ENCODE data around the gene AEBP1.

DNA sequence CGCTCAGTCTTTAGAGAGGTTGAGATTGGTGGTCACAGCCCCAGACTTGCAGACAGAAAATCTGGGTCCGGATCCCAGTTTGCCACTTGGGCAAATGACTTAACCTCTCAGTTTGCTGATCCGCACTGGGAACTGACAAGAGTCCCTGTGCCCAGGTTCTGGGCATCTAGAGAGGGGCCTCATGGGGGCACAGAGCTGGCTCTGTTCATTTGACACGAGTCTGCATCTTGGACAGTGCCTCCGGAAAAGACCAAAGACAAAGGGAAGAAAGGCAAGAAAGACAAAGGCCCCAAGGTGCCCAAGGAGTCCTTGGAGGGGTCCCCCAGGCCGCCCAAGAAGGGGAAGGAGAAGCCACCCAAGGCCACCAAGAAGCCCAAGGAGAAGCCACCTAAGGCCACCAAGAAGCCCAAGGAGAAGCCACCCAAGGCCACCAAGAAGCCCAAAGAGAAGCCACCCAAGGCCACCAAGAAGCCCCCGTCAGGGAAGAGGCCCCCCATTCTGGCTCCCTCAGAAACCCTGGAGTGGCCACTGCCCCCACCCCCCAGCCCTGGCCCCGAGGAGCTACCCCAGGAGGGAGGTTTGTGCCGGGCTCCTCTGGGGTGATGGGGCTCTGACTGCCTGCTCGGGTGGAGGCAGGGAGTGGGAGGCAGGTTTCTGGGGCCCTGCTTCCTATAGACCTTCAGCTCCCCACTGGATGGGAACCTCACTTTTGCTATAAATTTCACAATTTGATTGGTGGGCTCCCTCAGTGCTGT is 2.3 kb downstream of the AEBP1 start:
- no peak for TF ChIP-seq EZH2phosphoT487 (IDR thresholded peaks at IDR 0.05; ENCODE audit: low read depth)
- TF ChIP-seq, protein P1, sequence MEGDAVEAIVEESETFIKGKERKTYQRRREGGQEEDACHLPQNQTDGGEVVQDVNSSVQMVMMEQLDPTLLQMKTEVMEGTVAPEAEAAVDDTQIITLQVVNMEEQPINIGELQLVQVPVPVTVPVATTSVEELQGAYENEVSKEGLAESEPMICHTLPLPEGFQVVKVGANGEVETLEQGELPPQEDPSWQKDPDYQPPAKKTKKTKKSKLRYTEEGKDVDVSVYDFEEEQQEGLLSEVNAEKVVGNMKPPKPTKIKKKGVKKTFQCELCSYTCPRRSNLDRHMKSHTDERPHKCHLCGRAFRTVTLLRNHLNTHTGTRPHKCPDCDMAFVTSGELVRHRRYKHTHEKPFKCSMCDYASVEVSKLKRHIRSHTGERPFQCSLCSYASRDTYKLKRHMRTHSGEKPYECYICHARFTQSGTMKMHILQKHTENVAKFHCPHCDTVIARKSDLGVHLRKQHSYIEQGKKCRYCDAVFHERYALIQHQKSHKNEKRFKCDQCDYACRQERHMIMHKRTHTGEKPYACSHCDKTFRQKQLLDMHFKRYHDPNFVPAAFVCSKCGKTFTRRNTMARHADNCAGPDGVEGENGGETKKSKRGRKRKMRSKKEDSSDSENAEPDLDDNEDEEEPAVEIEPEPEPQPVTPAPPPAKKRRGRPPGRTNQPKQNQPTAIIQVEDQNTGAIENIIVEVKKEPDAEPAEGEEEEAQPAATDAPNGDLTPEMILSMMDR (IDR thresholded peaks at IDR 0.05; ENCODE audit: low read depth, low read length) = no peak

Data from OCI-LY3 (cell line).